ENCODE data around the gene HNRNPA0.

The HNRNPA0 gene

GRCh38 chr5:137696481-137696880 is 57.7 kb downstream of the HNRNPA0 start:
- in situ Hi-C loops (cut with MboI; ENCODE audit: low pct_unique_long_range_greater_than_20kb, low sequenced_read_pairs, unreplicated experiment): no loop called here
- no peak for DNase-seq (ENCODE audit: low spot score)
- TF ChIP-seq CTCF (IDR thresholded peaks at IDR 0.05; ENCODE audit: extremely low read depth, insufficient read depth, missing control alignments): no peak

- in situ Hi-C loops (cut with MboI; ENCODE audit: low pct_unique_long_range_greater_than_20kb, low sequenced_read_pairs, unreplicated experiment): no loop called here
- no peak for DNase-seq (ENCODE audit: low spot score)
Measured at GRCh38 chr5:137695651-137696428, 58.3 kb downstream of the HNRNPA0 start.

More at GRCh38 chr5:137695651-137696428, 58.3 kb downstream of the HNRNPA0 start:
- TF ChIP-seq CTCF (IDR thresholded peaks at IDR 0.05; ENCODE audit: extremely low read depth, insufficient read depth, missing control alignments): no peak

Data from GM13977 (cell line).